Bone marrow (tissue), 2 donors: ENCODE results near the gene SKI.

Experiments used
- DNase-seq, 2 donors: peaks; one replicate each; lab custom pipeline; 2025; lab: John Stamatoyannopoulos, UW

SKI gene

DNA sequence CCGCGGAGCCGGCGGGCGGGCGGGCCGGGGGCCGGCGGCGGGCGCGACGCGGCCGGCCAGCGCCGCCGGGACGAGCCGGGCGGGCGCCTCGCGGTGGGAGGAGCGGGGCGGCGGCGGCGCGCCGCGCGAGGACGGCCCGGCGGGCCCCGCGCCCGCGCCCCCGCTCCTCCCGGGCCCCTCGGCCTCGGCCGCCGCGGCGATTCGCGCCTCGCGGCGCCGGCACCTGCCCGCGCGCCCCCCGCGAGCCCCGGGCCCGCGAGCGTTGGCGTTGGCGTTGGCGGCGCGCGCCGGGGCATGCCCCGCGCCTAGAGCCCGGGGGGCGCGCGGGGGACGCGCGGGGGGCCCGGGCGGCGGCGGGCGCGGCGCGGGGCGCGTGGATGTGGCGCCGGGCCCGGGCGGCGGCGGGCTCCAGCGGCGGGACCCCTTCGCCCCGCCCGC lies at the start of gene SKI:
SKI (plus strand) TSS at position 163 of the 438 bp plus-strand sequence. CDS start 448 bp downstream, outside the sequence.
- no peak for DNase-seq

DNA sequence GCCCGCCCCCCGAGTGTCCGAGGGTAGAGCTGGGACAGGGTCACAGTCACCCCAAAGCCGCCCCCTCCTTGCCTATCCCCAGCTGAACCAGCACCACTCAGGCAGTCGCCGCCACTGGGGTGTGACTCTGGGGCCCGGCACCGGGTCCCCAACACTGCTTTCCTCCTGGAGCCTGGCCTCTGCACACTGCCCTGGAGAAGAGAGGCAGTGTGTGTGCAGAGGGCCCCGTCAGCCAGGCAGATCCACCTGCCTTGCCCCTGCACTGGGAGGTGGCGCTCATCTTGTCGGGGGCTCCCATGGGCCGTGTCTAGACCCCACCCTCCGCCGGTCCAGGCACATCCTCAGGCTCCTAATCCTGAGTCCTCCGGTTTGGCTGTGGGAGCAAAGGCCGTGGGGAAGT lies 49.2 kb upstream of the SKI start:
- no peak for DNase-seq

DNA sequence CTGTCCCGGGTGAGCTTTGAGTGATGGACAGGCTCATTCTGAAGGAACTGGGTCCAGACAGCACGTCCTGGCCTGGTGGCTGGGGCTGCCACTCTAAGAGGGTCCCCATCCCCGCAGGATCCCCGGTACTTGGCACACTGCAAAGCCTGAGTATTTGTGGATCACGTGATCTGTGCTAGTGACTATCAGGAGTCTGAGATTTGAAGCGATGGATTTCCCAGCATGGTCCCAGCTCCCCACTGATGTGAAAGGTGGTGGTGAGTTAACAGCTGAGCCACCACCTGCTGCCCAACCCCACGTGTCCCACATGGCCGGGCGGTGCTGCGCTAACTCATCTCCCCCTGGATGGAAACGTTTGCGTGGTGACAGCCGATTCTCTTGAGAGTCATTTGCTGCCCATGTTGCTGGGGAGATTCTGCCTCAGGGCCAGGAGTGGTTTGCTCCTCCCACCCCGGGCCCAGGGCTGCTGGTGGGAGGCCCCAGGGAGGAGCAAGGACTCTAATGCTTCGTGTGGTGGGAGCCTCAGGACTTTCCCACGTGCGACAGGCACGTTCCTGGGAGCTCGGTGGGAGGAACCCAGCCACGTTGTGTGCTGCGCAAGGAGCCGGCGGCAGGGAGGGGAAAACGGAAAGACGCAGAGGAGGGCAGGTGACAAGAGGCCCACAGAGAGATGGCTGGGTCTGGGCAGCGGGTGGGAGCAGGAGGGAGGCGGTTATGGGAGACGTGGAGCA lies 48.7 kb upstream of the SKI start:
- no peak for DNase-seq

DNA sequence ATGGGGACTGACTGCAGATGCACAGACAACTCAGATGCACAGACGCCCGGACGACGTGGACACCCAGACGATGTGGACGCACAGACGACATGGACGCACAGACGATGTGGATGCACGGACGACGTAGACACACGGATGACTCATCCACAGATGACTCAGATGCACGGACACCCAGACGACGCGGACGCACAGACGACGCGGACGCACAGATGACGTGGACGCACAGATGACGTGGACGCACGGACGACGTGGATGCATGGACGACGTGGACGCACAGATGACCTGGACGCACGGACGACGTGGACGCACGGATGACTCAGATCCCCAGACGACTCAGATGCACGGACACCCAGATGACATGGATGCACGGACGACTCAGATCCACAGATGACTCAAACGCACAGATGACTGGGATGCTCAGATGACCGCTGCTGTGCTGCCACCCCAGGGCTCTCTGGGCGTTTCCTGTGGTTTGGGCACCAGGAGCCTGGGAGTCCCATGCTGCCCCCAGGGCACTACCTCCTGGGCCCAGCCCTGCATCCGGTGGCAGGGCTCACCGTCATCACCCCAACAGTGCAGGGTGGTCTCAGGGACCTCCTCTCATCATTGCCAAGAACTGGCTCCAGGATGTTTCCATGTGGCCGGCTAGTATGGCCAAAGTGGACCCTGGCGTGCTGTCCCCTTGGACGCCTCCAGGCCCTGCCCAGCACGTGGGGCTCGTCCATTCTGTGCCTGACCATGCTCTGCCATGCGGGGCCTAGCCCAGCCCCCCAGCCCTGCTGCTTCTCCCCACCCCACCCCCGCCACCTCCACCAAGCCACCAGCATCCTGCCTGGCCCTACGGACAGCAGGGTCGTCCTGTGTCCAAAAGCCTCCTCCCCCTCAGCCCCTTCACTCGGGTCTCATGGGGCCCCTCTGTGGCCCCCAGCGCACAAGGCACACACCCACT lies 47.5 kb upstream of the SKI start:
- peak in 1 of 2 donors; percentile 7 for DNase-seq

DNA sequence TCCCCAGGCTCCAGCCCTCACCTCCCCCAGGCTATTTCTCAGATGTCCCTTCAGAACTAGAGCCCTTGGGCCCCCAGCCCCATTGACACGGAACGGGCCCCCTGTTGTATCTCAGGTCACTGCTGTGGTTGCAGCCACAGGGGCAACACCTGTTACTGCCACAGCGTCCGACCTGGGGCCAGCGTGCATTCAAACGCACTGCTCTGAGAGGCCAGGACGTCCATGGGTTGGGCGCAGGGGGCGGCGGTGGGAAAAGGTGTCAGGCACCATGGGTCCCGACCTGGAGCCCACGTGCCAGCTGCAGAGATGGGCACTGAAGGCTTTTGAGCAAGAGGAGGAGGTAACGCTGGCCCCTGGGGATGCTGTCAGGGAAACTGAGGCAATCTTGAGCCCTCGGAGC lies 46.8 kb upstream of the SKI start:
- DNase-seq, result no peak

DNA sequence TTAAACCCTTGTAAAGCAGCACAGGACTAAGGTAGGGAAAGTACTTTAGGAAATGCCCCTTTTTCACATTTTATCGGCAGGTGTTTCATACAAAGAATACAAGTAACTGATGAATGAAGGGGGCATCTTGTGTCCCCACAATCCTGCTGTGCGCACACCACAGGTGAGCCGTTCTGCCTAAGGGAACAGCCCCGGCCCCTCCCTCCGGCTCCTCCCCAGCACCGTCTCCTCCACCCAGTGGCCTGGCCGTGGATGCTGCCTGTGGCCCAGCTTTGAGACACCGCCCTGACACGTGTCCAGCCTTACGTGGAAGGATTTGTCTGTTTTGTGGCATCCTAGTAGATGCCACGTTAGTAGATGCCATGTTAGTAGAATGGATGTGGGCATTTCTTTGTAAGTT lies 46.4 kb upstream of the SKI start:
- DNase-seq, result no peak

DNA sequence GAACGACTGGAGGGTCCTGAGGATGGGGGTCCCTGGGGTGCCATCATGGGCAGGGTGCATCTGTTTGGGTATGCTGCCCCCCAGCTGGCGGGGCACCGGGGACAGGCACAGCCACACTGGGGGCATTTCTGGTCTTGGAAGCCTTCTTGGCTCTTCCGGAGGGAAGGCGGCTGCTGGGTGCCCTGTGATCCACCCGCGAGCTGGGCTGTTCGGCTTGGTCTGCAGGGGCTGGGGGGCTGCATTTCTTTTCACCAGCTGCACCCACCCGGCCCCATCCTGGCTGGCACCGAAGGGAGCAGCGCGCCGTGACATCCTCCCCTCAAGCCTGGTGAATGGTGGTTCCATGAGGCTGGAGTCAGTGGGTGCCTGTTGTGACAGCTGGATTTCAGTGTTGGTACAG lies 45.7 kb upstream of the SKI start:
- no peak for DNase-seq

DNA sequence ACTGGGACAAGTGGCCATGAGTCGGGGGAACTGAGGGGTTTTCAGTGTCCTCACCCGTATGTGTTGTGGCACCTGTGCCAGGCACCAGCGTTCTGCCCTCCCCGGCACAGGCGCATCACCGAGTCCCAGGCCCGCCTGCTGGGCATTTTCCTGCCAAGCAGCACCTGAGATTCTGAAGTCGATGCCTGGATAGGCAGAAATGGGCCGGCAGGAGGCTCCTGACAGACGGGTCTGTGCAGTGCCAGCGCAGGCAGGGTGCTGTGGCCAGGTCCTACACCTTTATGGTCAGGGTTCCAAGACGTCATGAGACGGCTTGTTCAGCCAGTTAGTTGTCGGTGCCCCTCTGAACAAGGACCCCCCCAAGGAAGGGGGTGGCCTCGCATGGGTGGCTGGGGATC lies 44.2 kb upstream of the SKI start:
- DNase-seq, result no peak

DNA sequence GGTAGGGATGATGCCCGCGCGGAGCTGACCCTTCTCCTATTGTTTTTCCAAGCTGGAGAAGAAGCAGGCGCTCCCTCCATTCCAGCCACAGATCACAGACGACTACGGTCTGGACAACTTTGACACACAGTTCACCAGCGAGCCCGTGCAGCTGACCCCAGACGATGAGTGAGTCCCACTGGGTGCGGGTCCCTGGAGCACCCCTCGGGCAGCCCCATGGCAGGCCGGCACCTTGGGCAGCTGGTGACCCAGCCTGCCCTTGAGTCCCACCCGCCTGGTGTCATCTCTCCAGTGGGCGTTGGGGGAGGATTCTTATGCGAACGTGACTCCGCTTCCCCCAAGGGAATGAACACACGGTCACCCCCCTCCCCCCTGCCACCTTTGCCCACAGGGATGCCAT lies 43.6 kb upstream of the SKI start:
- DNase-seq, result no peak

DNA sequence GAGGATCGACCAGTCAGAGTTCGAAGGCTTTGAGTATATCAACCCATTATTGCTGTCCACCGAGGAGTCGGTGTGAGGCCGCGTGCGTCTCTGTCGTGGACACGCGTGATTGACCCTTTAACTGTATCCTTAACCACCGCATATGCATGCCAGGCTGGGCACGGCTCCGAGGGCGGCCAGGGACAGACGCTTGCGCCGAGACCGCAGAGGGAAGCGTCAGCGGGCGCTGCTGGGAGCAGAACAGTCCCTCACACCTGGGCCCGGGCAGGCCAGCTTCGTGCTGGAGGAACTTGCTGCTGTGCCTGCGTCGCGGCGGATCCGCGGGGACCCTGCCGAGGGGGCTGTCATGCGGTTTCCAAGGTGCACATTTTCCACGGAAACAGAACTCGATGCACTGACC lies 43.2 kb upstream of the SKI start:
- DNase-seq, result no peak

DNA sequence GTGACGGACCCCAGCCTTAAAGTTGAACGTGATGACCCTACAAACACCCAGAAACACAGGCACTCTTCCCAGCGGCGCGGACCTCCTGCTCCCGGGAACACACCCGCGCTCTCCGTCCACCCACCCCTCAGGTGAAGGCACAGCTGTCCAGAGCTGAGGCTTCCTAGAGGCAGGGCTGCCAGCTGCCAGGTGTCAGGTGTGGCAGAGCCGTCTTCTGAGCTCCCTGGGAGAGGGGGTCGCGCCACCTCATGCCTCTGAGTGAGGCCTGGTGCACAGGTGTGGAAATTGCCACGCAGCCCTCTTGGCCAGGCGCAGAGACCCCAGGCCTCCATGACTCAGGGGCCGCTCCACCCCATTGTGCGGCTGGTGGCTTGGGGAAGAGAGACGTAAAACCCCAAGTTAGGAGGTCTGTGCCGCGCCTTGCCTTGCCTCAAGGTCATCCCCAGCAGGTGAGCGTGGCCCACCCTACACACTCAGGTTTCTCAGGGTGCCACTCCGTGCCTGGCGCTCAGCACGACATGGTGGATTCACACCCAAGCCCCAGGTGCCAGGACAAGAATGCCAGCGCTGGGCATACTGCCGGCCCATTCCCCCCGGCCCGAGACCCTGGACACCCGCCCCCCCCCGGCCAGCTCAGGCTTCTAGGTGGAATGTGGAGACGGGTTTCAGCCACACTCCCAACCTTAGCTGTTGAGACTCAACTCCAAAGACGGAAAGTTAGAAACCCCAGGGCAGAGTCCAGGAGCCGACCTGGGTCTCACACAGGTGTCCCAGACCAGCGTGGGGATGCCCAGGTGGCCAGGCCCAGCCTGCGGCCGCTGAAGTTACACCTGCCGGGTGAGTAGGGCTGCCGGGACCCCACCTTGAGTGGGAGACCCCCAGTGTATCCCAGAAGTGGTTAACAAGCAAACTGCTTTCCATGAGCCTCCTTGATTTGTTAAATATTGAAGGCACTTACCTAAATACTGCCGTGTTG lies 42.0 kb upstream of the SKI start:
- DNase-seq, result no peak

DNA sequence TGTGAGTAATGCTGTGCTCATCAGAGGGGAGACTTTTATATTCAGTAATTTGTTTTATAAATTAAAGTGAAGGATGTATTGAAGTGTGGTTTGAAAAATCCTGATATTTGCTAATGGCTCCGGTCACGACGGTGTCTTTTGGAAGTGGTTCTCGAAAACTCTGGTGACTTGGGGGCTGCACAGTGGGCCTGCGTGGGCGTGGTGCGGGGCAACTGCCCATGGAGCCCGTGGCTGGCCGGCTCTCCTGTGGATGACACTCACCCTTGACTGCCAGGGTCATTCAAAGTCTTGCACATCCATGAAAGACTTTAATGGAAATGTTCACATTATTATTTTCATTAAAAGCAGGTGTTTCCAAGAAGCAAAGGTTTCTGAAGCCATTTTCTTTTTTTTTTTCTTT lies 41.2 kb upstream of the SKI start:
- DNase-seq, result no peak

DNA sequence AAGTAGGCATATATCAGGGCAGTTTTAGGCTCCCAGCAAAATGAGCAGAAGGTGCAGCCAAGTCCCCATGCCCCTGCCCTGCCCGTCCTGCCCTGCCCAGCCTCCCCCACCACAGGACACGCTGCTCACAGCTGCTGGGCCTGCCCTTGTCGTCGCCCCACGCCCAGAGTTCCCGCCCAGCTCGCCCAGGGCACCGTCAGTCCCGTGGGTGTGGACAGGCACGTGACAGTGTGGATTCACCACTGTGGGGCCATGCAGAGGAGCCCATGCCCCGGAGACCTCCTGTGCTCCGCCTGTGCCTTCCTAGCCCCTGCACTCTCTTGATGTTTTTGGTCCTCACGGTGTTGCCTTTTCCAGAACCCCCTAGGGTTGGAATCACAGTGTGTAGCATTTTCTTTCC lies 40.5 kb upstream of the SKI start:
- DNase-seq, result no peak

DNA sequence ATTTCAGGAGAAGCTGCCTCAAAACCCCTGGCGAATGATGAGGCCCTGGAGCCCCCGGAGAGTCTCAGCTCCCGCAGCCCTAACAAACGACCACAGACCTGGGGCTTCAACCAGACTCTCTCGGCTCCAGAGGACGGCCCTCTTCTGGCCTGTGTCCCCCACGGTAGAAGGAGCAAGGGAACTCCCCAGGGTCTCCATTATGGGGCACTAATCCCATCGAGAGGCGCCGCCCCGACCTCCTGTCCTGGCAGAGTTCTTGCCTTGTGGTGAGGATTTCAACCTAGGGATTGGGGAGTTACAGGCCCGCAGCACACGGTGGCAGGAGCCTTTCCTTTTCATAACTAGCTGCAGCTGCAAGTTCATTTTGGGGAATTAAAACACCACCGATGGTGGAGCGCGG lies 39.8 kb upstream of the SKI start:
- DNase-seq, result no peak

DNA sequence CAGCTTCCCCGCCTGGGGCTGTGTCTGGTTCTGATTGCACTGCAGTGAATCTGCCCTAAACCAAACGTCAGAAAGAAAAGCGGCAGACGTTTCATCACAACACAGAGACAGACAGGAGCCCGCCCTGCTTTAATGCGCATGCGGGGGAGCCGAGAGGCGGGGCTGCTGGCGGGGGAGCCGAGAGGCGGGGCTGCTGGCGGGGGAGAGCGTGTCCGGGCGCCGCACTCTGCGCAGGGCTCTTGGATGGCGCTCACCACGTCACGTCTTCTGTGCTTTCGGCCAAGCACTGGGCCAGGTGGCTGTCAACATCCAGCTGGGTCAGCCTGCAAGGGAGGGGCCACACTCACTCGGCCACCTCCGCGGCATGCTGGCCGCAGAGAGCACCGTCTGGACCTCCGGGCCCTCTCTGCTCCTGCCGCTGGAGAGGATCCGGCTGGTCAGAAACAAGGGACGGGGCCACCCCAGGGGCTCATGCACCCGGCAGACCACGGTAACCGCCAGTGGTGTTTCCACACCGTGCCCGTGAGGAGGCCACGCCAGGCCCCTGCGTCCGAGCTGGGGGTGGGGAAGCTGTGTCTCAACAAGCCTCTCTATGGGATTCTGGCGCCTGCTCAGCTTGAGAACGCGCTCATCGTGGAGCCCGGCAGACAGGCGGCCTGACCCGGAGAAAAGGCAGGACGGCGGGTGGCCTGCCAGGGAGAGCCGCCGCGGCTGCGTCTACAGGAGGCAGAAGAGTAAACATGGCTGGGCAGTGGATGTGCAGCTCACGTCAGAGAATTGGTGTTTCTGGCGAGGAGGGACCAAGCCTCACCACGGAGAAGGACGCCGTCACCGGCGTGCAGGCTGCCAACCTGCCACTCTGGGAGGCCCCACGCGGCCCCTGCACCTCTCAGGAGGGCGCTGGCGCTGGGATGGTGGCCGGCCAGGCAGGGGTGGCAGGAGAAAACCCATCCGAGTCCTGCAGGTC lies 38.4 kb upstream of the SKI start:
- no peak for DNase-seq

DNA sequence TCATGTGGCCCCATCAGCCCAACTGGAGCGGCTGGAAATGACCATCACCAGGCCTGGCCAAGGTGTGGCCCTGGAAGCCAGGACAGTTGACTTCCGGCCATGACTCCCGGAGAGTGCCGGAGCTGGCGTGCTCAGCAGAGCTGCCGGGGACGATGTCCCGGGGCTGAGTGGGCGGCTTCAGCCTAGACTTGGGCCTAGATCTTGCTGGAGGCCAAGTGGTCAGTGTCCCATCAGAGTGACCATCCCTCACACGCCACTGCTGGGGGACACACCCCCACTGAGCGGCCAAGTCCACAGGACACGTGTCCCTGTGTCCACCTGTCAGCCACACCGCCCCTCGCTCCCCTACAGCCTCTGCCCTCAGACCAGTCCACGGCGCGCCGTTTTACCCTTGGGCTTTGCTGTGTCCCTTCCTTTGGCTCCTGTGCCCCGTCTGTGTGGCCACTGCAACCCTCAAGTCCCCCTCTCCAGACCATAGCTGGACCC lies 37.6 kb upstream of the SKI start:
- no peak for DNase-seq

DNA sequence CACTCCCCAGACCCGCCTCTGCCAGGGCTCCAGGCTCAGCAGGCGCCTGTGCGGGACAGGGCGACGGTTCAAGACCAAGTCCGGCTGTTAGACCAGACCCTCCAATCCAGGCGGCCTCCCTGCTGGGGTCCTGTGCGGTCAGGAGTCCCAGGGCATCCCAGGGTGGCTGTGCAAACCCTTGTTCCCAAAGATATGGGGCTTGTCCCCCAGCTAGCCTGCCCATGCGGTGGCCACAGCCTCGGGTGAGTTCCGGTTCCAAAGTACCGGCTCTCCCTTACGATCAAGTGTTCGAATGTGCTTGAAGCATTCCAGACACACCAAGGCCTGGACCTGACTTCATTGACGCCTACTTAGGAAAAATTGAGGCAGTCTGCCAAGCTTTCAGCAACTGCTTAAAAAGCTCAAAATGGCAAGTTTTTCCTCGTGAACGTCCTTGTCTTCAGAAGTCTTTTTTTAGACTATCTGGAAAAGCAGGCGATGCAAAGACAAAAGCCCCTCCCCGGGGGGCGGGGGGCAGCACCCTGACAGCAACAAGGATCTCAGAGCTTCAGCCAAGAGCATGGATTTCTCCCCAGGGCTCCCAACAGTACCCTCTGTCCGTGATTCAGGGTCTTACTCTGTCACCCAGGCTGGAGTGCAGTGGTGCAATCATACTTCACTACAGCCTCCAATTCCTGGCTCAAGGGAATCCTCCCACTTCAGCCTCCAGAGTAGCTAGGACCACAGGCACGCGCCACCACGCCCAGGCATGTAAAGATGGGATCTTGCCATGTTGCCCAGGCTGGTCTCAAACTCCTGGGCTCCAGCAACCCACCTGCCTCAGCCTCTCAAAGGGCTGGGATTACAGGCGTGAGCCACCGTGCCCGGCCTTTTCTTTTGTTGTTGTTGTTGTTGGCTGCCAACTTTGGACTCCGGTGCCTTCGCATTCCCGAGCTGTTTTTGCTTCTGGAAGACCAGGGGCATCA lies 35.8 kb upstream of the SKI start:
- DNase-seq, result no peak

DNA sequence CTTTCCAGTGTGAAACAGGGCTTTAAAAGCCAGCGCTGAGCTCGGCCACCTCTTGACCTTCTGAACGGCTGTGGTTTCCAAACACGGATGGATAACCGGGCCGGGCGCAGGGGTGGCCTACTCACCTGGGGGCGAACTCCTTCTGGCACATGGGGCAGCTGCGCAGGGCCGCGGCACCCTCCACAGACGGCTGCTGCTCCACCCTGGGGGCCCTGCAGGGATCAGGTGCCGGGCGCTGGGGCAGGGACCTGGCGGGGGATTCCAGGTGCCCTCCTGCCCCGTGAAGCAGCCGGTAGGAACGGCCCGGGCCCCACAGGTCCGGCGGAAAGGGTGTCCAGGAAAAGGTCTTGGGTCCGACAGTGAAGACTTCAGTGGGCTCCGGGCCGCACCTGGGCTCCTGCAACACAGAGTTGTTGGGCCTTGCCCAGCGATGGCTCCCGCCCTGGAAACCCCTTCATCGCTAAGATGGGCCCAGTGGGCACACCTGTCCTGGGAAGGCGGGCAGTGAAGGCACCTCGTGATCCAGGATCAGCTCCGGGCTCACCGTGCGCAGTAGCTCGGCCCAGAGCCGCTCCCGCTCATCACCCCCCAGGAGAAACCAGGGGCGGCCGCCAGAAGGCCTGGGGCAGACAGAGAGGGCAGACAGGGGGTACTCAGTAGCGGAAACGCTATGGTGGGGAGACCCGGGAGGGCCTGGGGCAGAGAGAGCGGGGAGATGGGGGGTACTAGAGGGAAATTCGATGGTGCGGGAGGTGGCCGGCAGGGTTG lies 34.4 kb upstream of the SKI start:
- DNase-seq, result no peak
